ENCODE results near the gene ORM1.
"Not testable (repeated sequence)": the region's sequence is repeated elsewhere in the genome, so short reads cannot be mapped to it uniquely, and the experiment has no call there.

ORM1 gene

GRCh38 chr9:114322831-114323531, at the start of gene ORM1:
TSS of gene ORM1 (plus strand) at chr9:114323098. CDS start at chr9:114323134, 36 bp downstream.
- POLR2A ChIA-PET; DNase-seq (ENCODE audit: extremely low spot score): not testable (repeated sequence)
- CTCF ChIA-PET = interaction anchor here (0.6 kb wide), 1 partner anchor 320 kb away, joined by 3 read pairs; no protein-coding TSS in a partner anchor

- ChIA-PET POLR2A (no interaction called here), CTCF (interaction anchor here (4.4 kb wide), 1 partner anchor 165 kb away, joined by 19 read pairs; no protein-coding TSS in a partner anchor)
- DNase-seq (ENCODE audit: extremely low spot score) = no peak
- TF ChIP-seq ARNT (IDR thresholded peaks at IDR 0.05) (no peak), SUZ12 (IDR thresholded peaks at IDR 0.05) (no peak), TARDBP (IDR thresholded peaks at IDR 0.05) (no peak), ELF4 (IDR thresholded peaks at IDR 0.05) (no peak), FOXK2 (IDR thresholded peaks at IDR 0.05) (no peak), ZNF384 (IDR thresholded peaks at IDR 0.05) (no peak), PKNOX1 (IDR thresholded peaks at IDR 0.05) (no peak), HDGF (IDR thresholded peaks at IDR 0.05; ENCODE audit: borderline replicate concordance) (no peak), CTBP1 (IDR thresholded peaks at IDR 0.05; ENCODE audit: borderline replicate concordance) (no peak), SP1 (IDR thresholded peaks at IDR 0.05) (no peak), FOXA1 (IDR thresholded peaks at IDR 0.05) (no peak), L3MBTL2 (conservative IDR thresholded peaks at IDR 0.05) (no peak), LEF1 (IDR thresholded peaks at IDR 0.05; ENCODE audit: borderline replicate concordance) (no peak), FOXM1 (IDR thresholded peaks at IDR 0.05; ENCODE audit: borderline replicate concordance) (no peak), BHLHE40 (IDR thresholded peaks at IDR 0.05; ENCODE audit: borderline replicate concordance) (no peak)
These were observed 49.4 kb upstream of the ORM1 start for GRCh38 chr9:114273461-114273881.

GRCh38 chr9:114274217-114274616, 48.7 kb upstream of the ORM1 start:
- ChIA-PET CTCF (interaction anchor here (1.0 to 4.4 kb wide), 2 partner anchors 17 to 166 kb away, joined by 7 to 19 read pairs; no protein-coding TSS in a partner anchor), POLR2A (no interaction called here)
- no peak for TF ChIP-seq SUZ12 (IDR thresholded peaks at IDR 0.05)
- no peak for TF ChIP-seq NFRKB (IDR thresholded peaks at IDR 0.05)
- TF ChIP-seq ELF4 (IDR thresholded peaks at IDR 0.05) = no peak
- no peak for DNase-seq (ENCODE audit: extremely low spot score)

- CTCF ChIA-PET = interaction anchor here (1.0 to 4.4 kb wide), 2 partner anchors 16 to 167 kb away, joined by 7 to 19 read pairs; no protein-coding TSS in a partner anchor
- TF ChIP-seq BHLHE40 (IDR thresholded peaks at IDR 0.05; ENCODE audit: borderline replicate concordance) (no peak), SUZ12 (IDR thresholded peaks at IDR 0.05) (no peak), HDGF (IDR thresholded peaks at IDR 0.05; ENCODE audit: borderline replicate concordance) (no peak), ZNF384 (IDR thresholded peaks at IDR 0.05) (no peak), NFRKB (IDR thresholded peaks at IDR 0.05) (no peak), FOXA1 (IDR thresholded peaks at IDR 0.05) (no peak), L3MBTL2 (conservative IDR thresholded peaks at IDR 0.05) (no peak), FOXM1 (IDR thresholded peaks at IDR 0.05; ENCODE audit: borderline replicate concordance) (no peak), ELF4 (IDR thresholded peaks at IDR 0.05) (no peak), FOXK2 (IDR thresholded peaks at IDR 0.05) (no peak), LEF1 (IDR thresholded peaks at IDR 0.05; ENCODE audit: borderline replicate concordance) (no peak), CTBP1 (IDR thresholded peaks at IDR 0.05; ENCODE audit: borderline replicate concordance) (no peak), SP1 (IDR thresholded peaks at IDR 0.05) (no peak), PKNOX1 (IDR thresholded peaks at IDR 0.05) (no peak), TARDBP (IDR thresholded peaks at IDR 0.05) (no peak), ARNT (IDR thresholded peaks at IDR 0.05) (no peak)
- POLR2A ChIA-PET = no interaction called here
- no peak for DNase-seq (ENCODE audit: extremely low spot score)
These were observed 47.5 kb upstream of the ORM1 start for GRCh38 chr9:114275246-114276004.

GRCh38 chr9:114276908-114277821, 45.7 kb upstream of the ORM1 start:
- no peak for DNase-seq (ENCODE audit: extremely low spot score)
- ChIA-PET CTCF (no interaction called here), POLR2A (no interaction called here)
- TF ChIP-seq ARNT (IDR thresholded peaks at IDR 0.05) (no peak), LEF1 (IDR thresholded peaks at IDR 0.05; ENCODE audit: borderline replicate concordance) (no peak), BHLHE40 (IDR thresholded peaks at IDR 0.05; ENCODE audit: borderline replicate concordance) (no peak), PKNOX1 (IDR thresholded peaks at IDR 0.05) (no peak), FOXM1 (IDR thresholded peaks at IDR 0.05; ENCODE audit: borderline replicate concordance) (no peak), FOXK2 (IDR thresholded peaks at IDR 0.05) (no peak), L3MBTL2 (conservative IDR thresholded peaks at IDR 0.05) (no peak), TARDBP (IDR thresholded peaks at IDR 0.05) (no peak), CTBP1 (IDR thresholded peaks at IDR 0.05; ENCODE audit: borderline replicate concordance) (no peak), HDGF (IDR thresholded peaks at IDR 0.05; ENCODE audit: borderline replicate concordance) (no peak), NFRKB (IDR thresholded peaks at IDR 0.05) (no peak), FOXA1 (IDR thresholded peaks at IDR 0.05) (no peak), SP1 (IDR thresholded peaks at IDR 0.05) (no peak), ZNF384 (IDR thresholded peaks at IDR 0.05) (no peak), SUZ12 (IDR thresholded peaks at IDR 0.05) (no peak), ELF4 (IDR thresholded peaks at IDR 0.05) (no peak)

Data from HEK293T (cell line).